ENCODE results near the gene CD247. TPM values are rescaled to one million over a fixed set of nuclear protein-coding genes. Genes with fewer than 3 reads are reported as not detected.

CD247 gene
- total RNA-seq, 2 donors from 2014 or later: 0.96 TPM; not detected in 1

DNA sequence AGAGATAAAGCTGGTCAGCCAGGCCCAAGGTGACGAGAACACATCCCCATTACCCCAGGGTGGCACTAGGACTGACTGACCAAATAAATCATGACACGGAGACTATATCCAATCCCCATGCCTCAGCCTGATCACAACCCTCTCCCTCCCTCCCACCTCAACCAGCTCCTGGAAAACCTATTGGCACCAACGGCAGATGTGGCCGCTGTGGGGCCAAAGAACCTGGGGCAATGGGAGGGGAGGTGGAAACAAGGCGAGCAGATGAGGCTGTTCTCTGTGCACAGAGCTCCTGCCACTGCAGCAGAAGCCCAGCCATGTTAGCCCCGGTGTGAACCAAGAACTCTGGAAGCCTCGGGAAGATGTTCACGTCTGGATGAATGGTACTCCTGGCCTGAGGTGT lies 77.6 kb downstream of the CD247 start:
- Histone ChIP-seq H3K9me3 (no peaks in the 10 kb centered on the region), H3K27me3 (replicated peaks; ENCODE audit: insufficient read depth) (peaks cover 2% of the 10 kb centered on the region), H3K27ac (no peak overlapping the region), H3K36me3 (no peaks in the 10 kb centered on the region), H3K4me1 (replicated peaks) (no peaks in the 10 kb centered on the region), H3K4me3 (no peak overlapping the region)
- no peak for DNase-seq (ENCODE audit: low spot score)
- TF ChIP-seq, protein P1, sequence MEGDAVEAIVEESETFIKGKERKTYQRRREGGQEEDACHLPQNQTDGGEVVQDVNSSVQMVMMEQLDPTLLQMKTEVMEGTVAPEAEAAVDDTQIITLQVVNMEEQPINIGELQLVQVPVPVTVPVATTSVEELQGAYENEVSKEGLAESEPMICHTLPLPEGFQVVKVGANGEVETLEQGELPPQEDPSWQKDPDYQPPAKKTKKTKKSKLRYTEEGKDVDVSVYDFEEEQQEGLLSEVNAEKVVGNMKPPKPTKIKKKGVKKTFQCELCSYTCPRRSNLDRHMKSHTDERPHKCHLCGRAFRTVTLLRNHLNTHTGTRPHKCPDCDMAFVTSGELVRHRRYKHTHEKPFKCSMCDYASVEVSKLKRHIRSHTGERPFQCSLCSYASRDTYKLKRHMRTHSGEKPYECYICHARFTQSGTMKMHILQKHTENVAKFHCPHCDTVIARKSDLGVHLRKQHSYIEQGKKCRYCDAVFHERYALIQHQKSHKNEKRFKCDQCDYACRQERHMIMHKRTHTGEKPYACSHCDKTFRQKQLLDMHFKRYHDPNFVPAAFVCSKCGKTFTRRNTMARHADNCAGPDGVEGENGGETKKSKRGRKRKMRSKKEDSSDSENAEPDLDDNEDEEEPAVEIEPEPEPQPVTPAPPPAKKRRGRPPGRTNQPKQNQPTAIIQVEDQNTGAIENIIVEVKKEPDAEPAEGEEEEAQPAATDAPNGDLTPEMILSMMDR (IDR thresholded peaks at IDR 0.05): no peak
- TF ChIP-seq POLR2A (IDR thresholded peaks at IDR 0.05) (no peak), POLR2AphosphoS5 (IDR thresholded peaks at IDR 0.05) (no peak)
- 97% methylated on average over 8 of the region's 8 CpGs for WGBS
- intact Hi-C loops (cut with DNase I): loop anchor here (5.0 kb wide), 2 partner anchors 92 to 173 kb away; no protein-coding TSS in a partner anchor

- no peaks in the 10 kb centered on the region for H3K4me1 ChIP-seq (replicated peaks)
- no peak overlapping the region for H3K27ac ChIP-seq
- no peak for DNase-seq (ENCODE audit: low spot score)
- intact Hi-C loops (cut with DNase I): loop anchor here (5.0 kb wide), 2 partner anchors 92 to 173 kb away; no protein-coding TSS in a partner anchor
- 98% methylated on average over 4 of the region's 4 CpGs for WGBS
- peaks cover 2% of the 10 kb centered on the region for H3K27me3 ChIP-seq (replicated peaks; ENCODE audit: insufficient read depth)
- no peaks in the 10 kb centered on the region for H3K36me3 ChIP-seq
- TF ChIP-seq POLR2A (IDR thresholded peaks at IDR 0.05) (no peak), POLR2AphosphoS5 (IDR thresholded peaks at IDR 0.05) (no peak)
- TF ChIP-seq, protein P1 (IDR thresholded peaks at IDR 0.05): no peak
- H3K4me3 ChIP-seq: no peak overlapping the region
- no peaks in the 10 kb centered on the region for H3K9me3 ChIP-seq
Observed at GRCh38 chr1:167440345-167440744, 78.0 kb downstream of the CD247 start.

- intact Hi-C loops (cut with DNase I): no loop called here
- Histone ChIP-seq H3K9me3 (no peaks in the 10 kb centered on the region), H3K27me3 (replicated peaks; ENCODE audit: insufficient read depth) (peaks cover 2% of the 10 kb centered on the region), H3K4me3 (peak overlapping the region; percentile 12 to 22), H3K27ac (no peak overlapping the region), H3K4me1 (replicated peaks) (no peaks in the 10 kb centered on the region), H3K36me3 (no peaks in the 10 kb centered on the region)
- TF ChIP-seq POLR2AphosphoS5 (IDR thresholded peaks at IDR 0.05) (no peak), POLR2A (IDR thresholded peaks at IDR 0.05) (no peak)
- TF ChIP-seq, protein P1 (IDR thresholded peaks at IDR 0.05): peak in 2 of 4 experiments; percentile 12 to 14
- DNase-seq (ENCODE audit: low spot score): no peak
- WGBS: 8% methylated on average over 47 of the region's 49 CpGs
Observed at GRCh38 chr1:167439301-167439988, 78.9 kb downstream of the CD247 start.

GRCh38 chr1:167438171-167439138 lies 79.9 kb downstream of the CD247 start:
- H3K27ac ChIP-seq: no peak overlapping the region
- DNase-seq (ENCODE audit: low spot score): no peak
- H3K27me3 ChIP-seq (replicated peaks; ENCODE audit: insufficient read depth): peaks cover 2% of the 10 kb centered on the region
- no peak for TF ChIP-seq POLR2AphosphoS5 (IDR thresholded peaks at IDR 0.05)
- TF ChIP-seq POLR2A (IDR thresholded peaks at IDR 0.05): no peak
- TF ChIP-seq, protein P1 (IDR thresholded peaks at IDR 0.05): no peak
- no peaks in the 10 kb centered on the region for H3K4me1 ChIP-seq (replicated peaks)
- intact Hi-C loops (cut with DNase I): no loop called here
- 83% methylated on average over 17 of the region's 17 CpGs for WGBS
- no peaks in the 10 kb centered on the region for H3K36me3 ChIP-seq
- no peaks in the 10 kb centered on the region for H3K9me3 ChIP-seq
- H3K4me3 ChIP-seq: no peak overlapping the region

Data from prostate gland (tissue), 2 donors.